HG02798 (cell line): ENCODE results near the gene CHD3.
A peak's percentile ranks its signal among the peaks of the same experiment; 100 is the strongest.

Experiments used
- ATAC-seq: cut with Tn5 transposase; IDR thresholded peaks from one replicate; pipeline ENCODE4 v1.9.1; 2021; ENCODE audit warnings: mild to moderate bottlenecking; ENCODE audit not compliant: unreplicated experiment, poor library complexity

CHD3 gene

DNA sequence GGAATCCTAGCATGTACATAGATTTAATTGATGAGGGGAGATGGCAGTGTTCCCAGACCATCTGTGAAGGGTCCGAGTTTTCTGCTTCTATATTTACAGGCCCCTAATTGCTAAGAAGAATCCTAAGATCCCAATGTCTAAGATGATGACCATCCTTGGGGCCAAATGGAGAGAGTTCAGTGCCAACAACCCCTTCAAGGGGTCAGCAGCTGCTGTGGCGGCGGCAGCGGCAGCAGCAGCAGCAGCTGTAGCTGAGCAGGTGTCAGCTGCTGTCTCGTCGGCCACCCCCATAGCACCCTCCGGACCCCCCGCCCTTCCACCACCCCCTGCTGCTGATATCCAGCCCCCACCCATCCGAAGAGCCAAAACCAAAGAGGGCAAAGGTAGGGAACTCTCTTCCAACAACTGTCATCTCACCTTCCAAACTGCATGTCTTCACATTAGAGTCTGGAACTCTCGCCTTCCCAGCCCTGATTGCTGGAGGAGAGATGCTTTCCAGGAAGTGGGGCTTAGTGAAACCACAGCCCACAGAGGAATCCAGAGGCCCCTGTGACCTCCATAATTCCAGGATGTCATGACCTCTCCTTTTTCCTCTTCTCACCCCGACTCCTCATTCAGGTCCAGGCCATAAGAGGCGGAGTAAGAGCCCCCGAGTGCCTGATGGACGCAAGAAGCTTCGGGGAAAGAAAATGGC, 4.7 kb downstream of the CHD3 start:
- no peak for ATAC-seq

- no peak for ATAC-seq
Measured at GRCh38 chr17:7894226-7894625, 5.6 kb downstream of the CHD3 start.

DNA sequence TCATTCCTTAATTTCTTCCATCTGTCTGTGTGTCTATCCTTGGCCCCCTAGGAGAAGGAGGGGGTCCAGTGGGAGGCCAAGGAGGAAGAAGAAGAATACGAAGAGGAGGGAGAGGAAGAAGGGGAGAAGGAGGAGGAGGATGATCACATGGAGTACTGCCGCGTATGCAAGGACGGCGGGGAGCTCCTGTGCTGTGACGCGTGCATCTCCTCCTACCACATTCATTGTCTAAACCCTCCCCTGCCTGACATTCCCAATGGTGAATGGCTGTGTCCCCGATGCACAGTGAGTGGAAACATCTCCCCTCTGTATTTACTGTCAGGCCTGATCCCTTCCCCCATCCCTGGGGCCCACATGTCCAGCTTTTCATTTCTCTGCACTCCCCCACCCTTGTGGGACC, 6.3 kb downstream of the CHD3 start:
- no peak for ATAC-seq

GRCh38 chr17:7897090-7897489, 8.5 kb downstream of the CHD3 start:
- ATAC-seq, result no peak

DNA sequence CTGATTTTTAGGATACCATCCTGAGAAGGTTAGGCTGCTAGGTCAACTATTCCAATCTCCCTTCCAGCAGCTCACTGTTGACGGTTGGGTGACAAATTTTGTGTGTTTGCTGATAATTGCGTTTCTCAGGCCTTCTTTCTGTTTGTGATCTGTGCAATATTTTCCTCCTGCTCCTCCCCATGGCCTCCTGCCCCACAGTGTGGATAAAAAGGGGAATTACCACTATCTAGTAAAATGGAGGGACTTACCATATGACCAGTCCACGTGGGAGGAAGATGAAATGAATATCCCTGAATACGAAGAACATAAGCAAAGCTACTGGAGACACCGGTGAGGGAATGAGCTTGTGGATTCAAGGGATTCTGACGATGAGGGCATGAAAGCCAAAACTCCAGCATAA, 9.2 kb downstream of the CHD3 start:
- ATAC-seq, result no peak

DNA sequence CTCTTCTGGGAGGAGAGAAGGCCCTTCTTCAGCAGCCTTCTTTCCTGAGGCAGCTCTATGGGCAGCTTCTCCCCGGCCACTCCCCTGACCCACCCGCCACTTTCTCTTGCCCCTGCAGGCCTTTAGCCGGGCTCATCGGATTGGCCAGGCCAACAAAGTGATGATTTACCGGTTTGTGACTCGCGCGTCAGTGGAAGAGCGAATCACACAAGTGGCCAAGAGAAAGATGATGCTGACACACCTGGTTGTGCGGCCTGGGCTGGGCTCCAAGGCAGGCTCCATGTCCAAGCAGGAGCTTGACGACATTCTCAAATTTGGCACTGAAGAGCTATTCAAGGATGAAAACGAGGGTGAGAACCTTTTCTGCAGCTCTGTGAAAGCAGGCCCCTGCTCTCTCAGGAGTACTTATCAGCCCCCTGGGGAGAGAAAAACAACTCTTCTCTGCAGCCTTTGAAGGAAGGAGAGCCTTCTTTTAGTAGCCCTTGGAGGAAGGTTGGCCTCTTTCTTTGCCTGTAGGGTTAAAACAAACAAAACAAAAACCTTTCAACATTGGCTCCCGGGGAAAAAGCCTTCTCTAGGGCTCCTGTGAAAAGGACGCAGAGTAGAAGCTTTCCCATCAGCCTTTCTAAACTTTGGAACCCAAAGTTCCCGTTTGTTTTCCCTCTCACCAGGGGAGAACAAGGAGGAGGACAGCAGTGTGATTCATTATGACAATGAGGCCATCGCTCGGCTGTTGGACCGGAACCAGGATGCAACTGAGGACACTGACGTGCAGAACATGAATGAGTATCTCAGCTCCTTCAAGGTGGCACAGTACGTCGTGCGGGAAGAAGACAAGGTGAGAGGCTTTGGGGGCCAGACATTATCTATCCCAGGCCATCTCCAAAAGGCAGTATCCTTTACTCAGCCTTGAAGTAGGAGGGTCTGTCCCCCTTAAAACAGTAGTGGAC, 14.8 kb downstream of the CHD3 start:
- ATAC-seq, result no peak

- no peak for ATAC-seq
Measured at GRCh38 chr17:7909089-7909488, 20.5 kb downstream of the CHD3 start.

DNA sequence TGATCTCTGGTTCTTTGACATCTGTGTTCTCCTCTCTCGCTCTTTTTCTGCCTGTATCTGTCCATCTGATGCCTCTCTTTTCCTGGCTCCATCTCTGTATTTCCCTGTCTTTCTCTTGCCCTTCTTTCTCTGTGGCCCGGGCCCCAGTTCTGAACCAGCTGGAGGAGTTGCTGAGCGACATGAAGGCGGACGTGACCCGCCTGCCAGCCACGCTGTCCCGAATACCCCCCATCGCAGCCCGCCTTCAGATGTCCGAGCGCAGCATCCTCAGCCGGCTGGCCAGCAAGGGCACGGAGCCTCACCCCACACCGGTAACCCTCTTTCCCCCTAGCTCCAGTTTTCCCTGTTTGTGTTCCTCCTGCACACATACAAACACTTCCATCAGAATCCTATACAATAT, 21.7 kb downstream of the CHD3 start:
- ATAC-seq, result no peak

- no peak for ATAC-seq
Measured at GRCh38 chr17:7910711-7911110, 22.1 kb downstream of the CHD3 start.

DNA sequence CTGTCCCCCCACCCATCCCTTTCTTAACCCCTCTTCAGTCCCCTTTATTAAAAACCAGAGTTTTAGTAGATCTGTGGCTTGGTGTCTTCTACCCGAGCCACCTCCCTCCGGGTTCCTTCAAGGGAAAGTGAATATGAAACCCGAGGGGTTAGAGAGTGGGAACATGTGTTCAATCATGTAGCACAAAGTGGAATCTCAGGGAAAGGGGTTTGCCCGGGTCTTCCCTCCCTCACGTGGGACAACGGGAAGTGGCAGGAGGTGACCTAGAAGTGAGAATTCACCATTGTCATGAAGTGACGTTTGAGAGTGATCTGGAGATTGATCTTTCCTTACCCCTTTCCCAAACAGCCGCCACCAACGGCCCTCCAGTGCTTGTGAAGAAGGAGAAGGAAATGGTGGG, 22.5 kb downstream of the CHD3 start:
- no peak for ATAC-seq

DNA sequence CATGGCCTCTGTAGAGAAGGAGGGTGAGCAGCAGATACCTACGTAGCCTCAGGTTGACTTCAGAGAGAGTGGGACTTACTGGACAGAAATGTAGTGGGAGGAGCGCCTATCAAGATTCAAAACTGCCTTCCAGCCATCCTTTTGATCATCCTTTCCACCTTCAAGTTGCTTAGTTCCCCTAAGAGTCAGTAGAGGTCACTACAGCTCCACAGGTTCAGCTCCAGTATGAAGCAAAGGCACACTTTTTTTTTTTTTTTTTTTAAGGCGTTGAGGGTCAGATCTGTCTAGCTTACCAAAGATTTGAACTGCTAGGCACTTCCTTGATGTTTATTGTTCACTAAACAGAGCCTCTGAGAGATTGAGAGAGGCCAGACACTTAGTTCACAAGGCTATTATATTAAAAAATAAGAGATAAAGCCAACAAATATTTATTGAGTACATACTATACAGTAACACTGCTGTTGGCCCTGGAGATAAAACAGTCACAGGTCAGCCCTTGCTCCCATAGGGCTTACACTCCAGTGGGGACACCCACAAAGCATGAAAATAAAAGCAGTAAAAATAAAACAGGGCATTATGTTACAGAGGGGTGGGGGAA, 24.4 kb downstream of the CHD3 start:
- ATAC-seq, result no peak

DNA sequence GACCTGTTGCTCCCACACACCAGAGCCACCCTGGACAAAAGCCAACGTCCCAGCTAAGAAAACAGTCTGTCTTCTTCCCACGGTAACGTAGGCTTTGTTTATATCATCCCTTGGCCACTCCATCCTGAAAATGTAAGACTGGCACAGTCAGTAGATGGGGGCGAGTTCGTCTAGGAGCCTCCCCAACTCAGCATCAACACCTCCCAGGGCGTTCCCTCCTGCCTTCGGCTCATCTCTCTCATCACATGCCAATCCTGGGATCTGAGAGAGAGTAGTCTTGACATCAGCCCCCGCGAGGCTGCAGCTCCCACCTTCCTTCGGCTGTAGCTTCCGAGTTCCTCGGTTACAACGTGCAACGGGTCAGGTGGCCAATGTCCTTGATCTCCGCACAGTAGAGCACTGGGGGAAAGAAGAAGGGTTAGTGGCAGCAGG, 26.6 kb downstream of the CHD3 start:
- ATAC-seq, result no peak

DNA sequence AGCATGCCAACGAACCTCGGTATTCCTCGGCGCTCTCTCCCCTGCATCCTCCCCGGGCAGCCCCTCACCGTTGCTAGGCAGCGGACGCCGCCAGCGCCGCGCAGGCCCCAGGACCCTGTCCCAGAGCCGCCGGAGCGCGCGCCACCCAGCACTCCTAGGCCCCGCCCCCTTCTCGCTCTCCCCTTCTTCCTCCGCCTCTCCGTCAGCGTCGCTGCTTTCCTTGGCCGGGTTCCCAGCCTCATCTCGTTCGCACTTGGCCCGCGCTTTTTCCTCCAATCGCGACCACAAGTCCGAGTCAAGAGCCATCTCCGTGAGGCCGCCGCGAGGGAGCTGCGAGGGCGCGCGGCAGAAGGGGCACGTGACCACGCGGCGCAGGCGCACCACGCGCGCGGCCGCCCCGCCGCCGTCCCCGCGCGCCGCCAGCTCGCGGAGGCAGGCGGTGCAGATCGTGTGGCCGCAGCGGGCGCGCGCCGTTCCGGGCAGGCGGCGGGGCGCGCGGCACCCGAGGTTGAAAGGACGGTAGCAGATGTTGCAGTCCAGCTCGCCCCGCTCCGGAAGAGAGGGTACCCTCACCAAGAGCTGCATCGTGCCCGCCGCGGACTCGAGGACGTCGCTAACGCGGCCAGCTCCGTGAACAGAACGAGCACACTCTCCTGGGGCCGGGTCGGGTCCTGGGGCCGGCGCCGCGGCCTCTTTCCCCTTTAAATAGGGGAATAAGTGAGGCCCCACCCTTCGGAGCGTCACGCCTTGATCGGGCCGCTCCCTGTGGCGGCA, 27.2 kb downstream of the CHD3 start, which contains the start of gene RNF227:
RNF227 (minus strand) TSS at position 679 of the 774 bp plus-strand sequence; CDS start at position 585, 94 bp downstream.
- peak; percentile 82 for ATAC-seq

DNA sequence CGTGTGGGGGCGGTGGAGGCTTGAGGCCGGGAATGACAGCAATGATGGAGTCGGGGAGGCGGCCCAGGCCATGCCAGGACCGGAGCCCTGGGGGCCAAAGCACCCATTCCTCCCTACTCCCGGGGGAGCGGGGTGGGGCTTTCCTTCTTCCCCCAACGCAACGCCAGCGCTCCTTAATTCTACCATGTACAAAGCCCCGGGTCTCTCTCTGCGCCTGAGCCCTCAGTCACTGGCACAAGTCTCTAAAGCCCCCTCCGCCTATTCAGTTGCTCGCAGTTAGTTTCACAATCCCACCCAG, 27.7 kb downstream of the CHD3 start:
- ATAC-seq, result no peak

GRCh38 chr17:7916808-7917207, 28.2 kb downstream of the CHD3 start:
- ATAC-seq, result no peak

DNA sequence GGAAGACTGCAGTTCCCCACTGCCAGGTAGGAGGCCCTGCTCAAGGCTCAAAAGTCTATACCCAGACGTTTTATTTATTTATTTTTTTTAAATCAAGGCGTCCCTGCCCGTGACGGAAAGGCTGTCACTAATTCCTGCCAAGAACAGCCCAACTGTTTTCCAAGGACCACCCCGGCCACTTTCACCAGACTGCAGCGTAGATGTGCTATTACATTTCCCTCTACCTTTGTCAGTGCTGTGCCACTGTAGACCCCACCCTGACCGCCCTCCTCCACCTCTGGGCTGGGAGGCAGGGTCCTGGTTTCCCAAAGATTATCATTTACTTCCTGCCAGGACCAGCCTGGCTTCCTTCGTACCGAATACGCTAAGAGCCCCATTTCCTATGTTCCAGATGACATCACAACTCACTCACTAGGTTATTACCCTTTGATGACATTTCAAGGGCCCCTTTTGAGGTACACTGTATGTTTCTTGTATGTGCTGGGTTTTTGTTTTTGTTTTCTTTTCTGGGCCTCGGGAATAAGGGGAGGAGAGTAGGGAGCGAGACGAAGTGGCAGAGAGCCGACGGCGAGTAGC, 33.8 kb downstream of the CHD3 start:
- no peak for ATAC-seq

- ATAC-seq, result peak; percentile 63
Measured at GRCh38 chr17:7922845-7923628, 34.4 kb downstream of the CHD3 start.

- ATAC-seq, result no peak
Measured at GRCh38 chr17:7927596-7927995, 39.0 kb downstream of the CHD3 start.
